ENCODE data around the gene NUFIP2. TPM values are rescaled to one million over a fixed set of nuclear protein-coding genes. Genes with fewer than 3 reads are reported as not detected.

NUFIP2 gene
- total and polyA plus RNA-seq, 9 donors: 8.1 to 52.4 (median 34.2) TPM

GRCh38 chr17:29292992-29293889, 707 bp downstream of the NUFIP2 start:
- no peak for TF ChIP-seq EP300 (IDR thresholded peaks at IDR 0.05)
- TF ChIP-seq POLR2A (IDR thresholded peaks at IDR 0.05): no peak
- peak; percentile 47 to 78 (median 68) for DNase-seq
- H3K4me3 ChIP-seq: peak overlapping the region; percentile 53
- H3K27me3 ChIP-seq: no peaks in the 10 kb centered on the region
- H3K27ac ChIP-seq: peak overlapping the region; percentile 98
- 0 to 1% (median 0%) methylated on average over 50 to 54 of the region's 54 CpGs for WGBS, 3 donors
- H3K9me3 ChIP-seq: no peaks in the 10 kb centered on the region
- H3K4me1 ChIP-seq (ENCODE audit: insufficient read depth): peaks cover 2% of the 10 kb centered on the region
- intact Hi-C loops (cut with DNase I): loop anchor here in 3 of 4 donors (5.0 to 10.0 kb wide), 3 partner anchors 41 to 148 kb away; no protein-coding TSS in a partner anchor
- no peaks in the 10 kb centered on the region for H3K36me3 ChIP-seq

- Histone ChIP-seq H3K27me3 (no peaks in the 10 kb centered on the region), H3K9me3 (no peaks in the 10 kb centered on the region), H3K27ac (peak overlapping the region; percentile 98), H3K36me3 (no peaks in the 10 kb centered on the region), H3K4me3 (peak overlapping the region; percentile 53), H3K4me1 (ENCODE audit: insufficient read depth) (peaks cover 2% of the 10 kb centered on the region)
- intact Hi-C loops (cut with DNase I): loop anchor here in 3 of 4 donors (5.0 to 10.0 kb wide), 3 partner anchors 40 to 148 kb away; no protein-coding TSS in a partner anchor
- TF ChIP-seq POLR2A (IDR thresholded peaks at IDR 0.05): peak; percentile 25
- TF ChIP-seq CTCF (IDR thresholded peaks at IDR 0.05): no peak
- WGBS, 3 donors: 1 to 2% (median 1%) methylated on average over 31 to 73 of the region's 77 CpGs
- peak; percentile 75 to 81 (median 77) for DNase-seq
These were observed 1.6 kb downstream of the NUFIP2 start for GRCh38 chr17:29292071-29292991.

- peaks cover 2% of the 10 kb centered on the region for H3K4me1 ChIP-seq (ENCODE audit: insufficient read depth)
- DNase-seq: no peak
- intact Hi-C loops (cut with DNase I): loop anchor here in 3 of 4 donors (5.0 to 10.0 kb wide), 3 partner anchors 39 to 146 kb away; no protein-coding TSS in a partner anchor
- 4 to 11% (median 6%) methylated on average over 5 of the region's 5 CpGs for WGBS, 3 donors
- H3K36me3 ChIP-seq: no peaks in the 10 kb centered on the region
- no peaks in the 10 kb centered on the region for H3K27me3 ChIP-seq
- peak overlapping the region; percentile 53 for H3K4me3 ChIP-seq
- no peaks in the 10 kb centered on the region for H3K9me3 ChIP-seq
- TF ChIP-seq EP300 (IDR thresholded peaks at IDR 0.05) (no peak), CTCF (IDR thresholded peaks at IDR 0.05) (peak in 2 of 3 donors; percentile 66 to 78)
- peak overlapping the region in 1 of 2 donors; percentile 98 for H3K27ac ChIP-seq
These were observed 2.7 kb downstream of the NUFIP2 start for GRCh38 chr17:29291163-29291752.

GRCh38 chr17:29289852-29290251, 4.1 kb downstream of the NUFIP2 start:
- no peak overlapping the region for H3K4me3 ChIP-seq
- intact Hi-C loops (cut with DNase I): loop anchor here in 3 of 4 donors (5.0 to 10.0 kb wide), 4 partner anchors 38 to 165 kb away; no protein-coding TSS in a partner anchor

More at GRCh38 chr17:29289852-29290251, 4.1 kb downstream of the NUFIP2 start:
- no peaks in the 10 kb centered on the region for H3K36me3 ChIP-seq
- H3K27ac ChIP-seq: no peak overlapping the region
- 81 to 87% (median 84%) methylated on average over 9 of the region's 9 CpGs for WGBS, 3 donors
- H3K9me3 ChIP-seq: no peaks in the 10 kb centered on the region
- DNase-seq: no peak
- H3K27me3 ChIP-seq: no peaks in the 10 kb centered on the region
- no peak for TF ChIP-seq CTCF (IDR thresholded peaks at IDR 0.05)
- TF ChIP-seq EP300 (IDR thresholded peaks at IDR 0.05): no peak
- TF ChIP-seq POLR2A (IDR thresholded peaks at IDR 0.05): no peak
- peaks cover 4% of the 10 kb centered on the region for H3K4me1 ChIP-seq (ENCODE audit: insufficient read depth)
